ENCODE data around the gene DPYSL5.

DNA sequence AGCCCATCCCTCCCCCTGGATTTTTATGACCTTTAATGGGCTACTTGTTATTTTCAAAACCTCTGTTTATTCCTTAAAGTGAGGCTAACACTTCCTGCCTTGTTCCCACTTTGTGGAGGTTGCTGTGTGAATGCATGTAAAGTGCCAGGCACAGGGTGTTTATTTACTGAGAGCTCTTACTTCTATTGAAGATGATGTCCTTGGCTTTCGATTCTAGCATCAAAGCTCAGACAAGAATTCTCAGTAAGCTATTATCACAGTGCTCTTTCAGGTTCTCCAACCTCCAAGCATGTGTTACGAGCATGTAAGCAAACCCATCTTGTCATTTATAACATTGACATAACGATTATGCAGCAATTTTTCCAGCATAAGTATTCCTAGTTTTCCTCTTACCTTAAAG lies 44.2 kb downstream of the DPYSL5 start:
- TF ChIP-seq, protein P1, sequence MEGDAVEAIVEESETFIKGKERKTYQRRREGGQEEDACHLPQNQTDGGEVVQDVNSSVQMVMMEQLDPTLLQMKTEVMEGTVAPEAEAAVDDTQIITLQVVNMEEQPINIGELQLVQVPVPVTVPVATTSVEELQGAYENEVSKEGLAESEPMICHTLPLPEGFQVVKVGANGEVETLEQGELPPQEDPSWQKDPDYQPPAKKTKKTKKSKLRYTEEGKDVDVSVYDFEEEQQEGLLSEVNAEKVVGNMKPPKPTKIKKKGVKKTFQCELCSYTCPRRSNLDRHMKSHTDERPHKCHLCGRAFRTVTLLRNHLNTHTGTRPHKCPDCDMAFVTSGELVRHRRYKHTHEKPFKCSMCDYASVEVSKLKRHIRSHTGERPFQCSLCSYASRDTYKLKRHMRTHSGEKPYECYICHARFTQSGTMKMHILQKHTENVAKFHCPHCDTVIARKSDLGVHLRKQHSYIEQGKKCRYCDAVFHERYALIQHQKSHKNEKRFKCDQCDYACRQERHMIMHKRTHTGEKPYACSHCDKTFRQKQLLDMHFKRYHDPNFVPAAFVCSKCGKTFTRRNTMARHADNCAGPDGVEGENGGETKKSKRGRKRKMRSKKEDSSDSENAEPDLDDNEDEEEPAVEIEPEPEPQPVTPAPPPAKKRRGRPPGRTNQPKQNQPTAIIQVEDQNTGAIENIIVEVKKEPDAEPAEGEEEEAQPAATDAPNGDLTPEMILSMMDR (IDR thresholded peaks at IDR 0.05) = no peak
- no peak for TF ChIP-seq EZH2 (IDR thresholded peaks at IDR 0.05; ENCODE audit: borderline replicate concordance, insufficient read depth, low read depth, low read length, poor library complexity, severe bottlenecking)

Measured in B cell (primary cell).